K562 (cell line): ENCODE measurements around the gene BRAF. TPM values are rescaled to one million over a fixed set of nuclear protein-coding genes. Genes with fewer than 3 reads are reported as not detected.

Source experiments
- ATAC-seq: fragments of 200-7000 bp; cut with Tn5 transposase; 3 replicates; pipeline ENCODE4 v1.9.1; 2020; ENCODE audit warnings: moderate library complexity
- BruUV-seq: library from RNA; stranded (reverse); fragments of 400-500 nt; replicated peaks from 2 replicates; lab custom pipeline; 2021; lab: Mats Ljungman, UMichigan
- CTCF ChIA-PET: fragments of 300-600 bp; formaldehyde crosslinking; extraction: SDS; loops from one replicate; lab custom pipeline; 2021; ENCODE audit warnings: low intra/inter-chr PET ratio; lab: Yijun Ruan, JAX
- POLR2A ChIA-PET: fragments of 300-600, 350-650 bp; sonication (Branson Sonifier 250); formaldehyde crosslinking; extraction: SDS; loops from one replicate; lab custom pipeline; 2021; ENCODE audit warnings: antibody characterized with exemption, inconsistent platforms; lab: Yijun Ruan, JAX
- DNase-seq, 4 experiments: peaks; one replicate each; pipeline versions ENCODE4 v3.0.0 to v3.0.0-alpha.2; 2011 to 2018; ENCODE audit warnings: low spot score in 3 of 4, mixed read lengths in 3 of 4; ENCODE audit errors: extremely low read depth in 1 of 4
- FAIRE-seq: peaks from 2 replicates; lab custom pipeline; 2011; peaks lifted over from hg19 to GRCh38; lab: Jason Lieb, UNC
- H2AFZ ChIP-seq: 2 replicates; pipeline ENCODE4 v1.6.0; 2011; ENCODE audit warnings: low read depth, low read length, control low read depth, inconsistent platforms
- H3K27ac ChIP-seq: fragments of 200-600 bp; 3 replicates; pipeline ENCODE4 v1.8.0; 2011; ENCODE audit warnings: low read depth, mild to moderate bottlenecking, control low read depth, inconsistent platforms, low read length, moderate library complexity, mixed read lengths; ENCODE audit errors: extremely low read depth
- H3K27me3 ChIP-seq, 2 experiments: fragments of 300-600 bp in 1 of 2; 2 replicates in 1 of 2; 3 replicates in 1 of 2; pipeline versions ENCODE4 v1.6.0 to v1.8.0; 2011; ENCODE audit warnings: inconsistent platforms in 2 of 2, low read length in 2 of 2, mild to moderate bottlenecking in 1 of 2, mixed read lengths in 1 of 2, moderate library complexity in 1 of 2; ENCODE audit not compliant: control insufficient read depth in 2 of 2, insufficient read depth in 2 of 2
- H3K36me3 ChIP-seq: fragments of 300-600 bp; 3 replicates; pipeline ENCODE4 v1.8.0; 2011; ENCODE audit warnings: mild to moderate bottlenecking, low read length, inconsistent platforms; ENCODE audit not compliant: control insufficient read depth, insufficient read depth
- H3K4me1 ChIP-seq, 2 experiments: fragments of 200-600 bp in 1 of 2; replicated peaks in 1 of 2; 2 replicates in 1 of 2; 3 replicates in 1 of 2; pipeline versions ENCODE4 v1.5.1 to v1.8.0; 2011; ENCODE audit warnings: inconsistent platforms in 2 of 2, low read length in 2 of 2, mild to moderate bottlenecking in 1 of 2, mixed read lengths in 1 of 2, moderate library complexity in 1 of 2; ENCODE audit not compliant: control insufficient read depth in 2 of 2, insufficient read depth in 2 of 2
- H3K4me2 ChIP-seq: 2 replicates; pipeline ENCODE4 v1.6.1; 2011; ENCODE audit warnings: low read length, control low read depth, inconsistent platforms, mixed read lengths; ENCODE audit not compliant: insufficient read depth
- H3K4me3 ChIP-seq: fragments of 200-600 bp; sonication (generic), shearing (Covaris generic); 2 replicates; pipeline ENCODE4 v1.5.1; 2016; ENCODE audit warnings: control low read depth, inconsistent platforms
- H3K79me2 ChIP-seq: fragments of 200-600 bp; 3 replicates; pipeline ENCODE4 v1.8.0; 2011; ENCODE audit warnings: low read length, inconsistent platforms; ENCODE audit not compliant: control insufficient read depth, insufficient read depth
- H3K9ac ChIP-seq, 2 experiments: 2 replicates each; pipeline versions ENCODE4 v1.6.0 to v1.6.1; 2011; ENCODE audit warnings: low read depth in 2 of 2, low read length in 2 of 2, control low read depth in 1 of 2, inconsistent platforms in 1 of 2, mild to moderate bottlenecking in 1 of 2, mixed read lengths in 1 of 2; ENCODE audit not compliant: insufficient read depth in 1 of 2
- H3K9me1 ChIP-seq: one replicate; pipeline ENCODE4 v1.6.0; 2011; ENCODE audit warnings: inconsistent platforms, mild to moderate bottlenecking, low read length, moderate library complexity; ENCODE audit not compliant: control insufficient read depth, insufficient read depth
- H3K9me3 ChIP-seq: replicated peaks from 2 replicates; pipeline ENCODE4 v1.5.1; 2011; ENCODE audit warnings: low read depth, low read length, inconsistent platforms; ENCODE audit not compliant: control insufficient read depth, insufficient read depth
- H4K20me1 ChIP-seq: replicated peaks from 2 replicates; pipeline ENCODE4 v1.6.1; 2011; ENCODE audit warnings: low read length, inconsistent platforms, mixed read lengths; ENCODE audit not compliant: control insufficient read depth, insufficient read depth
- DDX20 ChIP-seq: fragments of 450-650 bp; IDR thresholded peaks from 2 replicates; pipeline ENCODE4 v1.6.1; 2016; ENCODE audit warnings: missing genetic modification characterization, low read depth, mild to moderate bottlenecking, missing compliant biosample characterization, moderate library complexity
- HNRNPK ChIP-seq: fragments of 200-400 bp; formaldehyde crosslinking; IDR thresholded peaks from one replicate; pipeline ENCODE4 v1.6.1; 2018; ENCODE audit warnings: mild to moderate bottlenecking, low read depth, low read length; ENCODE audit not compliant: poor library complexity, severe bottlenecking
- KLF10 ChIP-seq: fragments of 250-450 bp; sonication (Bioruptor Pico); IDR thresholded peaks from 2 replicates; pipeline ENCODE4 v1.6.1; 2021; ENCODE audit warnings: matching md5 sums
- LEF1 ChIP-seq: fragments of 450-650 bp; IDR thresholded peaks from 2 replicates; pipeline ENCODE4 v1.6.1; 2016; ENCODE audit warnings: mild to moderate bottlenecking
- MIER1 ChIP-seq: fragments of 450-650 bp; IDR thresholded peaks from 2 replicates; pipeline ENCODE4 v1.6.1; 2016; ENCODE audit warnings: antibody characterized with exemption, mild to moderate bottlenecking, low read depth
- NFRKB ChIP-seq: fragments of 450-650 bp; IDR thresholded peaks from 2 replicates; pipeline ENCODE4 v1.6.1; 2016; ENCODE audit warnings: low read depth
- POLR2AphosphoS2 ChIP-seq: IDR thresholded peaks from 2 replicates; pipeline ENCODE4 v1.6.1; 2012; ENCODE audit warnings: low read length, improper control_type of control experiment
- PYGO2 ChIP-seq: fragments of 450-650 bp; IDR thresholded peaks from 2 replicates; pipeline ENCODE4 v1.6.1; 2016; ENCODE audit warnings: mild to moderate bottlenecking, missing genetic modification characterization, moderate library complexity, missing compliant biosample characterization
- SLC30A9 ChIP-seq: fragments of 250-450 bp; sonication (Bioruptor Pico); IDR thresholded peaks from 2 replicates; pipeline ENCODE4 v1.8.0; 2022; ENCODE audit warnings: mild to moderate bottlenecking, moderate library complexity
- SRF ChIP-seq, 2 experiments: fragments of 250-450, 450-650 bp in 1 of 2; sonication (Bioruptor Pico) in 1 of 2; sonication (generic) in 1 of 2; formaldehyde crosslinking; IDR thresholded peaks; 2 replicates each; pipeline versions ENCODE4 v1.5.0 to v1.5.1; 2020 to 2022; ENCODE audit warnings: mild to moderate bottlenecking in 1 of 2, missing genetic modification reagents in 1 of 2
- STAG1 ChIP-seq: sonication (generic); formaldehyde crosslinking; IDR thresholded peaks from 2 replicates; pipeline ENCODE4 v1.5.0; 2020; ENCODE audit warnings: missing genetic modification reagents, borderline replicate concordance
- ZNF184 ChIP-seq: sonication (generic); formaldehyde crosslinking; IDR thresholded peaks from 2 replicates; pipeline ENCODE4 v1.5.0; 2020; ENCODE audit warnings: missing genetic modification reagents
- ZNF24 ChIP-seq: fragments of 450-650 bp; IDR thresholded peaks from 2 replicates; pipeline ENCODE4 v1.6.1; 2016
- ZNF785 ChIP-seq: fragments of 250-450 bp; sonication (Bioruptor Pico); IDR thresholded peaks from 2 replicates; pipeline ENCODE4 v1.4.0; 2020; ENCODE audit warnings: mild to moderate bottlenecking
- WGBS: fragments of 100-300 bp; shearing (Covaris generic); methylation state at CpG from one replicate; pipeline ENCODE4 v1.1.6; 2016; ENCODE audit warnings: low coverage, mixed read lengths; ENCODE audit not compliant: insufficient coverage; ENCODE audit errors: missing lambda C conversion rate; 5-methylcytosine and 5-hydroxymethylcytosine counted together
- in situ Hi-C: fragments of 300-500 bp; cut with MboI; formaldehyde crosslinking; loops from 4 replicates; pipeline ENCODE4 v1.15.0; 2018; ENCODE audit warnings: inconsistent platforms, mixed read lengths
- intact Hi-C: fragments of 100-400 bp; cut with micrococcal nuclease; formaldehyde crosslinking; loops from 2 replicates; pipeline ENCODE4 v1.14.2; 2022
- polyA plus RNA-seq, 8 experiments: library from polyadenylated mRNA; depleted of rRNA in 4 of 8; stranded (reverse) in 5 of 8; unstranded in 3 of 8; fragments of >200 nt; fragmentation: Nextera tagmentation in 2 of 8; fragmentation: Illumina TruSeq in 1 of 8; extraction: Ambion mirVana in 2 of 8; extraction: Trizol in 1 of 8; gene quantifications; 2 replicates each; pipeline versions ENCODE4 v1.2.1 to v1.2.3, GENCODE V29; 2011 to 2014; ENCODE audit warnings: inconsistent platforms in 1 of 8, missing spikeins in 1 of 8
- total RNA-seq, 7 experiments: library from RNA; depleted of rRNA in 6 of 7; stranded (reverse); fragments of >200 nt in 6 of 7; fragmentation: Illumina TruSeq in 2 of 7; extraction: Trizol in 2 of 7; gene quantifications; 2 replicates each; pipeline versions ENCODE4 v1.2.1 to v1.2.3, GENCODE V29; 2011 to 2021; ENCODE audit warnings: low replicate concordance in 1 of 7
- TF ChIP-seq, protein P1 (sequence below): IDR thresholded peaks from 2 replicates; pipeline ENCODE4 v1.6.1; 2011; ENCODE audit warnings: borderline replicate concordance, low read depth, mild to moderate bottlenecking, moderate library complexity, low read length; ENCODE audit not compliant: insufficient read depth, poor library complexity, severe bottlenecking
- TF ChIP-seq, protein P2 (sequence below): fragments of 450-650 bp; formaldehyde crosslinking; IDR thresholded peaks from 2 replicates; pipeline ENCODE4 v1.4.0; 2022; ENCODE audit warnings: missing genetic modification characterization
- TF ChIP-seq, protein P3 (sequence below): fragments of 250-450 bp; sonication (Bioruptor Pico); IDR thresholded peaks from 2 replicates; pipeline ENCODE4 v1.5.0; 2021; ENCODE audit warnings: mild to moderate bottlenecking, borderline replicate concordance
- TF ChIP-seq, protein P4 (sequence below): fragments of 450-650 bp; formaldehyde crosslinking; IDR thresholded peaks from 2 replicates; pipeline ENCODE4 v1.4.0; 2020; ENCODE audit warnings: mild to moderate bottlenecking

BRAF gene
- total and polyA plus RNA-seq, 9 of the 15 experiments (the other 6 are each of a cell fraction or from before 2014, with no cell fraction given) = 3.6 to 38.3 (median 21.9) TPM

DNA sequence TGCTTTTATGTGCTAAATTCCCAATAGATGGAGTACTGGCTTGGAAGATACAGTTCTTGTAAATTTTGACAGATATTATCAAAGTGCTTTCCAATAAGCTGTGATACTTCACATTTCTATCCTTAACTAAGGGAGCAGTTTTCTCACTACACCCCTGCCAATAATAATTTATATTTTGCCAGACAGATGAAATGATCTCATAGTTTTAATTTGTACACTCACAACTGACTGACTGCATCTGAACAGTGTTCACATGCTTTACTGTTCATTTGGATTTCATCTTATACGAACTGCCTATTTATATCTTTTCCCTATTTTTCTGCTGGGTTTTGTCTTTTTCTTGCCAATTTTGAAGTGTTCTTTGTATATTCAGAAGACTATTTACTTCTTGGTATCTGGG is 96.0 kb downstream of the BRAF start:
- no peak for FAIRE-seq
- in situ Hi-C loops = no loop called here
- H3K9me3 ChIP-seq = no peaks in the 10 kb centered on the region
- no peaks in the 10 kb centered on the region for H3K9me1 ChIP-seq
- no peaks in the 10 kb centered on the region for H3K27me3 ChIP-seq
- no peak overlapping the region for H2AFZ ChIP-seq
- H3K4me1 ChIP-seq = no peaks in the 10 kb centered on the region
- peaks cover 15% of the 10 kb centered on the region; the same call in 2 of the 3 replicates for H3K36me3 ChIP-seq
- ChIA-PET CTCF (no interaction called here), POLR2A (interaction anchor here (0.6 kb wide), 1 partner anchor 18 kb away, joined by 3 read pairs; no protein-coding TSS in a partner anchor)
- 88% methylated on average over 1 of the region's 1 CpG for WGBS
- H3K4me2 ChIP-seq = no peak overlapping the region
- H4K20me1 ChIP-seq = no peaks in the 10 kb centered on the region
- no peak overlapping the region for H3K27ac ChIP-seq
- H3K9ac ChIP-seq = no peak overlapping the region
- H3K79me2 ChIP-seq = no peaks in the 10 kb centered on the region
- H3K4me3 ChIP-seq = no peak overlapping the region
- intact Hi-C loops = no loop called here
- no peak for ATAC-seq
- no TSS peak for BruUV-seq
- no peak for DNase-seq
- TF ChIP-seq KLF10 (CRISPR knock-in tag) (no peak), STAG1 (CRISPR knock-in tag) (no peak), MIER1 (no peak), DDX20 (tag) (no peak), POLR2AphosphoS2 (no peak), ZNF184 (no peak), PYGO2 (tag) (no peak), HNRNPK (no peak), ZNF24 (no peak), SRF (CRISPR knock-in tag; IDR thresholded peaks at IDR 0.05) (no peak), ZNF785 (CRISPR knock-in tag) (no peak), SLC30A9 (CRISPR knock-in tag) (no peak), LEF1 (no peak), NFRKB (no peak)
- TF ChIP-seq, protein P1, sequence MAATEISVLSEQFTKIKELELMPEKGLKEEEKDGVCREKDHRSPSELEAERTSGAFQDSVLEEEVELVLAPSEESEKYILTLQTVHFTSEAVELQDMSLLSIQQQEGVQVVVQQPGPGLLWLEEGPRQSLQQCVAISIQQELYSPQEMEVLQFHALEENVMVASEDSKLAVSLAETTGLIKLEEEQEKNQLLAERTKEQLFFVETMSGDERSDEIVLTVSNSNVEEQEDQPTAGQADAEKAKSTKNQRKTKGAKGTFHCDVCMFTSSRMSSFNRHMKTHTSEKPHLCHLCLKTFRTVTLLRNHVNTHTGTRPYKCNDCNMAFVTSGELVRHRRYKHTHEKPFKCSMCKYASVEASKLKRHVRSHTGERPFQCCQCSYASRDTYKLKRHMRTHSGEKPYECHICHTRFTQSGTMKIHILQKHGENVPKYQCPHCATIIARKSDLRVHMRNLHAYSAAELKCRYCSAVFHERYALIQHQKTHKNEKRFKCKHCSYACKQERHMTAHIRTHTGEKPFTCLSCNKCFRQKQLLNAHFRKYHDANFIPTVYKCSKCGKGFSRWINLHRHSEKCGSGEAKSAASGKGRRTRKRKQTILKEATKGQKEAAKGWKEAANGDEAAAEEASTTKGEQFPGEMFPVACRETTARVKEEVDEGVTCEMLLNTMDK = no peak
- TF ChIP-seq, protein P2, sequence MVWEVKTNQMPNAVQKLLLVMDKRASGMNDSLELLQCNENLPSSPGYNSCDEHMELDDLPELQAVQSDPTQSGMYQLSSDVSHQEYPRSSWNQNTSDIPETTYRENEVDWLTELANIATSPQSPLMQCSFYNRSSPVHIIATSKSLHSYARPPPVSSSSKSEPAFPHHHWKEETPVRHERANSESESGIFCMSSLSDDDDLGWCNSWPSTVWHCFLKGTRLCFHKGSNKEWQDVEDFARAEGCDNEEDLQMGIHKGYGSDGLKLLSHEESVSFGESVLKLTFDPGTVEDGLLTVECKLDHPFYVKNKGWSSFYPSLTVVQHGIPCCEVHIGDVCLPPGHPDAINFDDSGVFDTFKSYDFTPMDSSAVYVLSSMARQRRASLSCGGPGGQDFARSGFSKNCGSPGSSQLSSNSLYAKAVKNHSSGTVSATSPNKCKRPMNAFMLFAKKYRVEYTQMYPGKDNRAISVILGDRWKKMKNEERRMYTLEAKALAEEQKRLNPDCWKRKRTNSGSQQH (CRISPR knock-in tag) = no peak
- TF ChIP-seq, protein P3, sequence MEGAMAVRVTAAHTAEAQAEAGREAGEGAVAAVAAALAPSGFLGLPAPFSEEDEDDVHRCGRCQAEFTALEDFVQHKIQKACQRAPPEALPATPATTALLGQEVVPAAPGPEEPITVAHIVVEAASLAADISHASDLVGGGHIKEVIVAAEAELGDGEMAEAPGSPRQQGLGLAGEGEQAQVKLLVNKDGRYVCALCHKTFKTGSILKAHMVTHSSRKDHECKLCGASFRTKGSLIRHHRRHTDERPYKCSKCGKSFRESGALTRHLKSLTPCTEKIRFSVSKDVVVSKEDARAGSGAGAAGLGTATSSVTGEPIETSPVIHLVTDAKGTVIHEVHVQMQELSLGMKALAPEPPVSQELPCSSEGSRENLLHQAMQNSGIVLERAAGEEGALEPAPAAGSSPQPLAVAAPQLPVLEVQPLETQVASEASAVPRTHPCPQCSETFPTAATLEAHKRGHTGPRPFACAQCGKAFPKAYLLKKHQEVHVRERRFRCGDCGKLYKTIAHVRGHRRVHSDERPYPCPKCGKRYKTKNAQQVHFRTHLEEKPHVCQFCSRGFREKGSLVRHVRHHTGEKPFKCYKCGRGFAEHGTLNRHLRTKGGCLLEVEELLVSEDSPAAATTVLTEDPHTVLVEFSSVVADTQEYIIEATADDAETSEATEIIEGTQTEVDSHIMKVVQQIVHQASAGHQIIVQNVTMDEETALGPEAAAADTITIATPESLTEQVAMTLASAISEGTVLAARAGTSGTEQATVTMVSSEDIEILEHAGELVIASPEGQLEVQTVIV = no peak
- TF ChIP-seq, protein P4, sequence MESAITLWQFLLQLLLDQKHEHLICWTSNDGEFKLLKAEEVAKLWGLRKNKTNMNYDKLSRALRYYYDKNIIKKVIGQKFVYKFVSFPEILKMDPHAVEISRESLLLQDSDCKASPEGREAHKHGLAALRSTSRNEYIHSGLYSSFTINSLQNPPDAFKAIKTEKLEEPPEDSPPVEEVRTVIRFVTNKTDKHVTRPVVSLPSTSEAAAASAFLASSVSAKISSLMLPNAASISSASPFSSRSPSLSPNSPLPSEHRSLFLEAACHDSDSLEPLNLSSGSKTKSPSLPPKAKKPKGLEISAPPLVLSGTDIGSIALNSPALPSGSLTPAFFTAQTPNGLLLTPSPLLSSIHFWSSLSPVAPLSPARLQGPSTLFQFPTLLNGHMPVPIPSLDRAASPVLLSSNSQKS (CRISPR knock-in tag) = no peak
